HepG2 (cell line): Measurements from ENCODE around the gene SBNO1. TPM values are rescaled to one million over a fixed set of nuclear protein-coding genes. Genes with fewer than 3 reads are reported as not detected.

Experiments used
- CENPX ChIP-seq: sonication (generic); formaldehyde crosslinking; IDR thresholded peaks from 2 replicates; pipeline ENCODE4 v1.9.0; 2021; ENCODE audit warnings: mild to moderate bottlenecking, missing genetic modification reagents, moderate library complexity
- ETV5 ChIP-seq: IDR thresholded peaks from 2 replicates; pipeline ENCODE4 v1.6.1; 2018; ENCODE audit warnings: missing biosample characterization, missing genetic modification reagents, inconsistent platforms, borderline replicate concordance
- FOXA3 ChIP-seq: IDR thresholded peaks from 2 replicates; pipeline ENCODE4 v1.6.1; 2016; ENCODE audit warnings: missing genetic modification reagents, missing compliant biosample characterization
- KDM6A ChIP-seq: IDR thresholded peaks from 2 replicates; pipeline ENCODE4 v1.6.1; 2016; ENCODE audit warnings: low read depth
- NR1H2 ChIP-seq: sonication (generic); formaldehyde crosslinking; IDR thresholded peaks from 2 replicates; pipeline ENCODE4 v1.8.1; 2022; ENCODE audit warnings: low read depth, missing genetic modification reagents, borderline replicate concordance
- PLRG1 ChIP-seq: fragments of 450-650 bp; conservative IDR thresholded peaks from 2 replicates; pipeline ENCODE4 v1.6.1; 2016
- ZC3H13 ChIP-seq: sonication (generic); formaldehyde crosslinking; IDR thresholded peaks from 2 replicates; pipeline ENCODE4 v1.8.1; 2023; ENCODE audit warnings: mild to moderate bottlenecking, missing genetic modification reagents, moderate library complexity
- ZFP37 ChIP-seq: sonication (generic); formaldehyde crosslinking; IDR thresholded peaks from 2 replicates; pipeline ENCODE4 v1.4.0; 2020; ENCODE audit warnings: missing genetic modification reagents, borderline replicate concordance
- ZNF235 ChIP-seq: sonication (generic); formaldehyde crosslinking; IDR thresholded peaks from 2 replicates; pipeline ENCODE4 v1.8.1; 2023; ENCODE audit warnings: mild to moderate bottlenecking, missing genetic modification reagents, borderline replicate concordance
- ZNF713 ChIP-seq: sonication (generic); formaldehyde crosslinking; IDR thresholded peaks from 2 replicates; pipeline ENCODE4 v1.4.0; 2020; ENCODE audit warnings: mild to moderate bottlenecking, missing genetic modification reagents
- ZNF879 ChIP-seq: sonication (generic); formaldehyde crosslinking; IDR thresholded peaks from 2 replicates; pipeline ENCODE4 v1.8.1; 2023; ENCODE audit warnings: missing genetic modification reagents
- polyA plus RNA-seq, 8 experiments: library from polyadenylated mRNA; depleted of rRNA in 3 of 8; stranded (reverse) in 7 of 8; unstranded in 1 of 8; fragments of >200 nt; fragmentation: Illumina TruSeq in 4 of 8; extraction: Trizol in 4 of 8; gene quantifications; 2 replicates each; pipeline versions ENCODE4 v1.2.1 to v1.2.3, GENCODE V29; 2011 to 2016; ENCODE audit warnings: low read depth in 4 of 8, missing spikeins in 1 of 8, mixed read lengths in 1 of 8; ENCODE audit not compliant: insufficient read depth in 1 of 8
- total RNA-seq, 5 experiments: library from RNA; depleted of rRNA; stranded (reverse); fragments of >200 nt; fragmentation: Illumina TruSeq; extraction: Trizol; gene quantifications; 2 replicates each; pipeline ENCODE4 v1.2.3, GENCODE V29; 2016; ENCODE audit warnings: low read depth in 1 of 5
- TF ChIP-seq, protein P1 (sequence below): IDR thresholded peaks from 2 replicates; pipeline ENCODE4 v1.6.1; 2016; ENCODE audit warnings: low read depth, control low read depth
- TF ChIP-seq, protein P2 (sequence below): sonication (generic); formaldehyde crosslinking; conservative IDR thresholded peaks from 2 replicates; pipeline ENCODE4 v1.8.1; 2023; ENCODE audit warnings: missing genetic modification reagents
- TF ChIP-seq, protein P3 (sequence below): sonication (generic); formaldehyde crosslinking; conservative IDR thresholded peaks from 2 replicates; pipeline ENCODE4 v1.5.0; 2020; ENCODE audit warnings: missing genetic modification reagents
- TF ChIP-seq, protein P4 (sequence below), 2 experiments: sonication (generic) in 1 of 2; formaldehyde crosslinking in 1 of 2; IDR thresholded peaks; 2 replicates each; pipeline versions ENCODE4 v1.4.0 to v1.6.1; 2016 to 2020; ENCODE audit warnings: borderline replicate concordance in 1 of 2, low read depth in 1 of 2, mild to moderate bottlenecking in 1 of 2, missing genetic modification reagents in 1 of 2
- TF ChIP-seq, protein P5 (sequence below): sonication (generic); formaldehyde crosslinking; IDR thresholded peaks from 2 replicates; pipeline ENCODE4 v1.8.1; 2022; ENCODE audit warnings: low read depth, mild to moderate bottlenecking, missing genetic modification reagents

Gene SBNO1
- total and polyA plus RNA-seq, 2 of the 13 experiments (the other 11 are each of a cell fraction or from before 2014, with no cell fraction given) = 10.9 to 40.2 TPM

DNA sequence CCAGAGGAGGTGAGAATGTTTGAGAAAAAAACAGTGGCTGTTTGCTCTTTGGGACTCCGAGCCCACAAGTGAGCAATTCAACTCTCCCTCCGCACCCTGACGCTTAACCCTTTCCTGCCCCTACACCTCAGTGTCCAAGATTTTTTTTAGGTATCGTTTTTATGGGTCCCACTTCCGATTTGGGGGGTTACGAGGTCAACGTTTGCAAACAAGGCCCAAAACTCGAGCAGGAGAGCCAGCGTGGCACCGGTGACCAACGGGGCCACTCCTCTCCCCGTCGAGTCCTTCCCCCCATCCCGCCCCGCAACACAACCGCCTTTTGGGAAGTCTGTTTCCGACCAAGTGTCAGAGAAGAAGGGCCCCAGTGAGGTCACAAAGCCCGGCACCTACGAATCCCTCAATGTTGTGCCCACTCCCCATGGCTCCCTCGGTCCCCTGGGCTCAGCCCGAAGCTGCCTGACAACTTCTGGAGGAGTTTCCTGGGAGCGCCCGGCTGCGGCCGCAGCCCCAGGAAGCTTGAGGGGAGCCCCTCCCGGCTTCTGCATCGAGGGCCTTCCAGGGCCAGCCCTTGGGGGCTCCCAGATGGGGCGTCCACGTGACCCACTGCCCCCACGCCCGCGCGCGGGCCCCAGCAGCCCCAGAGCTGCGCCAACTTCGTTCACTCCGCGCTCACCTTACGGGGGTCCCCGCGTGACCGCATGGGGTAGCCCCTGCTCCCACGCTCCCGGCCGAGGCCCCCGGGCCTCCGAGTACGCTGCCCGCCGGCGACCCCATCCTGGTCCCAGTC, 94.2 kb downstream of the SBNO1 start (continued):
- TF ChIP-seq, protein P1, sequence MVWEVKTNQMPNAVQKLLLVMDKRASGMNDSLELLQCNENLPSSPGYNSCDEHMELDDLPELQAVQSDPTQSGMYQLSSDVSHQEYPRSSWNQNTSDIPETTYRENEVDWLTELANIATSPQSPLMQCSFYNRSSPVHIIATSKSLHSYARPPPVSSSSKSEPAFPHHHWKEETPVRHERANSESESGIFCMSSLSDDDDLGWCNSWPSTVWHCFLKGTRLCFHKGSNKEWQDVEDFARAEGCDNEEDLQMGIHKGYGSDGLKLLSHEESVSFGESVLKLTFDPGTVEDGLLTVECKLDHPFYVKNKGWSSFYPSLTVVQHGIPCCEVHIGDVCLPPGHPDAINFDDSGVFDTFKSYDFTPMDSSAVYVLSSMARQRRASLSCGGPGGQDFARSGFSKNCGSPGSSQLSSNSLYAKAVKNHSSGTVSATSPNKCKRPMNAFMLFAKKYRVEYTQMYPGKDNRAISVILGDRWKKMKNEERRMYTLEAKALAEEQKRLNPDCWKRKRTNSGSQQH (CRISPR knock-in tag) = no peak
- TF ChIP-seq ETV5 (CRISPR knock-in tag) (peak; percentile 48), FOXA3 (peak; percentile 65), ZNF879 (CRISPR knock-in tag) (no peak), NR1H2 (no peak), PLRG1 (no peak), ZNF235 (no peak), KDM6A (CRISPR knock-in tag) (0 out of 2 replicates have a peak, but pooled peaks have one; percentile 27), CENPX (CRISPR knock-in tag) (no peak), ZNF713 (CRISPR knock-in tag) (no peak), ZFP37 (CRISPR knock-in tag) (no peak), ZC3H13 (CRISPR knock-in tag) (no peak)
- TF ChIP-seq, protein P2, sequence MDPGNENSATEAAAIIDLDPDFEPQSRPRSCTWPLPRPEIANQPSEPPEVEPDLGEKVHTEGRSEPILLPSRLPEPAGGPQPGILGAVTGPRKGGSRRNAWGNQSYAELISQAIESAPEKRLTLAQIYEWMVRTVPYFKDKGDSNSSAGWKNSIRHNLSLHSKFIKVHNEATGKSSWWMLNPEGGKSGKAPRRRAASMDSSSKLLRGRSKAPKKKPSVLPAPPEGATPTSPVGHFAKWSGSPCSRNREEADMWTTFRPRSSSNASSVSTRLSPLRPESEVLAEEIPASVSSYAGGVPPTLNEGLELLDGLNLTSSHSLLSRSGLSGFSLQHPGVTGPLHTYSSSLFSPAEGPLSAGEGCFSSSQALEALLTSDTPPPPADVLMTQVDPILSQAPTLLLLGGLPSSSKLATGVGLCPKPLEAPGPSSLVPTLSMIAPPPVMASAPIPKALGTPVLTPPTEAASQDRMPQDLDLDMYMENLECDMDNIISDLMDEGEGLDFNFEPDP (CRISPR knock-in tag) = no peak
- TF ChIP-seq, protein P3, sequence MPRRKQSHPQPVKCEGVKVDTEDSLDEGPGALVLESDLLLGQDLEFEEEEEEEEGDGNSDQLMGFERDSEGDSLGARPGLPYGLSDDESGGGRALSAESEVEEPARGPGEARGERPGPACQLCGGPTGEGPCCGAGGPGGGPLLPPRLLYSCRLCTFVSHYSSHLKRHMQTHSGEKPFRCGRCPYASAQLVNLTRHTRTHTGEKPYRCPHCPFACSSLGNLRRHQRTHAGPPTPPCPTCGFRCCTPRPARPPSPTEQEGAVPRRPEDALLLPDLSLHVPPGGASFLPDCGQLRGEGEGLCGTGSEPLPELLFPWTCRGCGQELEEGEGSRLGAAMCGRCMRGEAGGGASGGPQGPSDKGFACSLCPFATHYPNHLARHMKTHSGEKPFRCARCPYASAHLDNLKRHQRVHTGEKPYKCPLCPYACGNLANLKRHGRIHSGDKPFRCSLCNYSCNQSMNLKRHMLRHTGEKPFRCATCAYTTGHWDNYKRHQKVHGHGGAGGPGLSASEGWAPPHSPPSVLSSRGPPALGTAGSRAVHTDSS (CRISPR knock-in tag) = no peak
- TF ChIP-seq, protein P4, sequence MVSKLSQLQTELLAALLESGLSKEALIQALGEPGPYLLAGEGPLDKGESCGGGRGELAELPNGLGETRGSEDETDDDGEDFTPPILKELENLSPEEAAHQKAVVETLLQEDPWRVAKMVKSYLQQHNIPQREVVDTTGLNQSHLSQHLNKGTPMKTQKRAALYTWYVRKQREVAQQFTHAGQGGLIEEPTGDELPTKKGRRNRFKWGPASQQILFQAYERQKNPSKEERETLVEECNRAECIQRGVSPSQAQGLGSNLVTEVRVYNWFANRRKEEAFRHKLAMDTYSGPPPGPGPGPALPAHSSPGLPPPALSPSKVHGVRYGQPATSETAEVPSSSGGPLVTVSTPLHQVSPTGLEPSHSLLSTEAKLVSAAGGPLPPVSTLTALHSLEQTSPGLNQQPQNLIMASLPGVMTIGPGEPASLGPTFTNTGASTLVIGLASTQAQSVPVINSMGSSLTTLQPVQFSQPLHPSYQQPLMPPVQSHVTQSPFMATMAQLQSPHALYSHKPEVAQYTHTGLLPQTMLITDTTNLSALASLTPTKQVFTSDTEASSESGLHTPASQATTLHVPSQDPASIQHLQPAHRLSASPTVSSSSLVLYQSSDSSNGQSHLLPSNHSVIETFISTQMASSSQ (IDR thresholded peaks at IDR 0.05; ENCODE audit: low read depth) = no peak
- TF ChIP-seq, protein P4 (CRISPR knock-in tag; IDR thresholded peaks at IDR 0.05; ENCODE audit: borderline replicate concordance) = peak; percentile 39; the same call in 1 of the 2 replicates
- TF ChIP-seq, protein P5, sequence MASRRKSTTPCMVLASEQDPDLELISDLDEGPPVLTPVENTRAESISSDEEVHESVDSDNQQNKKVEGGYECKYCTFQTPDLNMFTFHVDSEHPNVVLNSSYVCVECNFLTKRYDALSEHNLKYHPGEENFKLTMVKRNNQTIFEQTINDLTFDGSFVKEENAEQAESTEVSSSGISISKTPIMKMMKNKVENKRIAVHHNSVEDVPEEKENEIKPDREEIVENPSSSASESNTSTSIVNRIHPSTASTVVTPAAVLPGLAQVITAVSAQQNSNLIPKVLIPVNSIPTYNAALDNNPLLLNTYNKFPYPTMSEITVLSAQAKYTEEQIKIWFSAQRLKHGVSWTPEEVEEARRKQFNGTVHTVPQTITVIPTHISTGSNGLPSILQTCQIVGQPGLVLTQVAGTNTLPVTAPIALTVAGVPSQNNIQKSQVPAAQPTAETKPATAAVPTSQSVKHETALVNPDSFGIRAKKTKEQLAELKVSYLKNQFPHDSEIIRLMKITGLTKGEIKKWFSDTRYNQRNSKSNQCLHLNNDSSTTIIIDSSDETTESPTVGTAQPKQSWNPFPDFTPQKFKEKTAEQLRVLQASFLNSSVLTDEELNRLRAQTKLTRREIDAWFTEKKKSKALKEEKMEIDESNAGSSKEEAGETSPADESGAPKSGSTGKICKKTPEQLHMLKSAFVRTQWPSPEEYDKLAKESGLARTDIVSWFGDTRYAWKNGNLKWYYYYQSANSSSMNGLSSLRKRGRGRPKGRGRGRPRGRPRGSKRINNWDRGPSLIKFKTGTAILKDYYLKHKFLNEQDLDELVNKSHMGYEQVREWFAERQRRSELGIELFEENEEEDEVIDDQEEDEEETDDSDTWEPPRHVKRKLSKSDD (CRISPR knock-in tag) = no peak
